Uterus (tissue), 2 donors: ENCODE results near the gene THOC5.

Source experiments
- POLR2A ChIP-seq, 2 donors: fragments of 450-650 bp; IDR thresholded peaks; one replicate each; pipeline ENCODE4 v1.6.1; 2016; ENCODE audit warnings: antibody characterized with exemption in 2 of 2, mild to moderate bottlenecking in 1 of 2, moderate library complexity in 1 of 2
- TF ChIP-seq, protein P1 (sequence below), 4 experiments: fragments of 200-600 bp in 2 of 4; fragments of 450-650 bp in 2 of 4; sonication (generic) in 2 of 4; IDR thresholded peaks; one replicate each; pipeline ENCODE4 v1.5.1; 2016 to 2019; ENCODE audit warnings: antibody characterized with exemption in 4 of 4, mild to moderate bottlenecking in 2 of 4, moderate library complexity in 1 of 4

- TF ChIP-seq, protein P1, sequence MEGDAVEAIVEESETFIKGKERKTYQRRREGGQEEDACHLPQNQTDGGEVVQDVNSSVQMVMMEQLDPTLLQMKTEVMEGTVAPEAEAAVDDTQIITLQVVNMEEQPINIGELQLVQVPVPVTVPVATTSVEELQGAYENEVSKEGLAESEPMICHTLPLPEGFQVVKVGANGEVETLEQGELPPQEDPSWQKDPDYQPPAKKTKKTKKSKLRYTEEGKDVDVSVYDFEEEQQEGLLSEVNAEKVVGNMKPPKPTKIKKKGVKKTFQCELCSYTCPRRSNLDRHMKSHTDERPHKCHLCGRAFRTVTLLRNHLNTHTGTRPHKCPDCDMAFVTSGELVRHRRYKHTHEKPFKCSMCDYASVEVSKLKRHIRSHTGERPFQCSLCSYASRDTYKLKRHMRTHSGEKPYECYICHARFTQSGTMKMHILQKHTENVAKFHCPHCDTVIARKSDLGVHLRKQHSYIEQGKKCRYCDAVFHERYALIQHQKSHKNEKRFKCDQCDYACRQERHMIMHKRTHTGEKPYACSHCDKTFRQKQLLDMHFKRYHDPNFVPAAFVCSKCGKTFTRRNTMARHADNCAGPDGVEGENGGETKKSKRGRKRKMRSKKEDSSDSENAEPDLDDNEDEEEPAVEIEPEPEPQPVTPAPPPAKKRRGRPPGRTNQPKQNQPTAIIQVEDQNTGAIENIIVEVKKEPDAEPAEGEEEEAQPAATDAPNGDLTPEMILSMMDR (IDR thresholded peaks at IDR 0.05), result no peak
- TF ChIP-seq POLR2A (IDR thresholded peaks at IDR 0.05), result no peak
These were observed 75.7 kb downstream of the THOC5 start for GRCh38 chr22:29477723-29478318.
